GM19239 (cell line): ENCODE results near the gene LHX4.
A peak's percentile ranks its signal among the peaks of the same experiment; 100 is the strongest.

ENCODE experiments used
- DNase-seq: peaks from one replicate; pipeline ENCODE4 v3.0.0; 2011; ENCODE audit warnings: low spot score; ENCODE audit not compliant: insufficient read length
- FAIRE-seq: peaks from 2 replicates; lab custom pipeline; 2011; peaks lifted over from hg19 to GRCh38; lab: Jason Lieb, UNC

Gene LHX4

GRCh38 chr1:180268556-180269075, 38.6 kb downstream of the LHX4 start:
- no peak for DNase-seq
- FAIRE-seq = no peak

DNA sequence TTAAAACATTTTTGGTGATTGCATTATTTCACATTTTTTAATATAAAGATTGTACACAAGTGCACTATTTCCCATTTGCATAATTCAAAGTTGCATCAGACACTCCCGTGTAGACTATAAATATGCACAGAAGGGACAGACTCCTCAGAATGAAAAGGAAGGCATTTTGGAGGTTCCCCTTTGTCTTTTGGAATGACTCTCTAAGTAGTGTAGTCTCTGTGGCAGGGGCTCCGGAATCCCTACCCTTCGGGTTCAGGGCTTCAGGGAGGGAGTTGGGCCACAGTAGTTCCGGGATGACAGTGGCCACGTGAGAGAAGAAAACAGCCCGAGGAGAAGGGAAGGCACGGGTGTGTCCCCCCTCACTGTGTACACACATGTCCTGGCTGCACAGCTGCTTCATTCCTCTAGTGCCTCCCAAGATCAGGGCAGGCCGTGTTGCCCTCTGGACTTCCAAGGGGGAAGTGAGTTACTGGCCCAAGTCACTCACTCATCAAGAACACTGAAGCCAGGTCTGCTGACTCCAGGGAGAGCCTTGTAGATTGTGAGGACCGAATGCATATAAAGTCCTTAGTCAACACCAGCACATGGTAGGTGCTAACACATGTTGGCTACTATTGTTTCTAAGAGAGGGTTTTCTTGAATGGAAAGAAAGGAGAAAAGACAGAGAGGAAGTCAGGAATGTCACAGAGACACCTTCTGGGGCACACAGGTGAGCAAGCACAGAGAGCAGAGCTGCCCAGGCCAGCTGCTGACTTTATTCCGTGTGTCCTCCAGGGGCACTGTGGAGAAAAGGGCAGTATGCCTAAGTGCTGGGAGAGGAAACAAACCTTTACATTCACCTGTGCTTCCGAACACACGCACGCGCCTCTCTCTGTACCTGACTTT, 39.8 kb downstream of the LHX4 start:
- DNase-seq = no peak
- FAIRE-seq = no peak

GRCh38 chr1:180270530-180271271, 40.6 kb downstream of the LHX4 start:
- FAIRE-seq (no peak), DNase-seq (no peak)

DNA sequence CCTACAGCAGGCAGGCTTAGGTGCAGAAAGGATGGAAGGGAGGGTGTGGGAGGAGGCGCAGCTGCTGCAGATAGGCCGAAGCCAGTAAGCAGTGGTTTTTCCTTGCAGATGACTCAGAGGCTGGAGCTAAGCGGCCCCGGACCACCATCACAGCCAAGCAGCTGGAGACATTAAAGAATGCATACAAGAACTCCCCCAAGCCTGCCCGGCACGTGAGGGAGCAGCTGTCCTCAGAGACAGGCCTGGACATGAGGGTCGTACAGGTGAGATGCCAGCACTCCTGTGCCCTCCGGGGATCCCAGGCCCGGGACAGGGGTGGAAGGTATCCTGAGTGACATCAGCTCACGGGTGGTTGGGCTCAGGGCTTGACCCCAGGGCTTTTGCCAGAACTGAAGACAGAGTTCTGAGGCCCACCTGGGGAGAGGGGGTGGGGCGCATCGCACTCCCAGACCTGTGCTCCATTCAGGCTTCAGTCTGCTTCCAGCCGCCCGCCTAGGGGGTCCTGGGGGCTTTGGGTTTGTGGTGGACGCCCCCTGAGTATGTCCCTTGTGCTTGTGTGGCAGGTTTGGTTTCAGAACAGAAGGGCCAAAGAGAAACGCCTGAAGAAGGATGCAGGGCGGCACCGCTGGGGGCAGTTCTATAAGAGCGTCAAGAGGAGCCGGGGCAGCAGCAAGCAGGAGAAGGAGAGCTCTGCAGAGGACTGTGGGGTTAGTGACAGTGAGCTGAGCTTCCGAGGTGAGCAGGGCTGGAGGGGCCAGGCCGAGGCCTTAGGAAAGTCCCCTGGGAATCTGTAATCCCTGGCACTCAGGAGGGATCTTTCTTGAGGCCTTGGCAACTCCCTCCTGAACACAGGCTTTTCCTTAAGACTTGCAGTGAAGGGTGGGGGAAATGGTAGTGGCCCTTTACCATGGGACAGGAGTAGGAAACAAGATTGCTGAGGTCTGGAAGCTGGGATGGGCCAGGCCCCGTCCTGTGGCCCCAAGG, 41.5 kb downstream of the LHX4 start:
- no peak for DNase-seq
- no peak for FAIRE-seq

DNA sequence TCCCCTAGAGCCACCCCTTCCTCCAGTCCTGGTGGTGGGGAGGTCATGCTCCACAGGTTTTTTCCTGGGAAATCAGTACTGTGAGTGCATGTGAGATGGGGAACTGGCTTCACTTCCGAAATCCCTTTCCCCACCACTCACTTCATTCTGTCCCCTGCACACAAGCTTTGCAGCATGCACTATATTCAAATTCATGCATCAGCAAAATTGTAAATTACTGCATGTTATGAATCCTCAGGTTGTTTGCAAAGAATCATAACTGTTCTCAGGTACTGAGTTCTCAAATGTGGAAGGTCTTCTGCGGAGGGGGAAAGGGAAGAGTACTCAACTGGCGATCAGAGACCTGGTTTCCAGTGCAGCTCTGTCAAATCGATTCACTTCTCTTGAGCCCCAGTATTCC, 42.3 kb downstream of the LHX4 start:
- DNase-seq (no peak), FAIRE-seq (no peak)

DNA sequence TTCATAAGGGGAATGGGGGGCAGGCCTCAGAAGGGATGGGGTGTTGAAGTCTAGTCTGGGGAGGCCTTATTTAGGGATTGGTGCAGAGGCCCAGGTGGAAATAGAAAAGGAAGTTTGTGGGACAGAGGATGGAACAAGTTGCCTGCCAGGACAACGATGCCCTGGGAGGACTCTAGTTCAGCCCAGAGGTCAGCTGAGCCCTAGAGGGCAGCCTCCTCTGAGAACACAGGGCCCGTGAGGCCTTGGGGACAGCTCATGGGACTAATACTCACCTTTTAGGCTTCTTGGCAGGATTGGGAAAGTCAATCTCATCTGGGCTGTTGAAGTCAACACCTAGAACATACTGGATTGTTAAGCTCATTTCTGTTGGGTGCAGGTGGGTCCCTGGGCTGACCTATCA, 43.0 kb downstream of the LHX4 start:
- FAIRE-seq (no peak), DNase-seq (no peak)

GRCh38 chr1:180274221-180274620, 44.2 kb downstream of the LHX4 start:
- FAIRE-seq (no peak), DNase-seq (no peak)

GRCh38 chr1:180275726-180276125, 45.7 kb downstream of the LHX4 start:
- FAIRE-seq (no peak), DNase-seq (no peak)

- no peak for DNase-seq
- FAIRE-seq = no peak
Observed at GRCh38 chr1:180277476-180278193, 47.6 kb downstream of the LHX4 start.

DNA sequence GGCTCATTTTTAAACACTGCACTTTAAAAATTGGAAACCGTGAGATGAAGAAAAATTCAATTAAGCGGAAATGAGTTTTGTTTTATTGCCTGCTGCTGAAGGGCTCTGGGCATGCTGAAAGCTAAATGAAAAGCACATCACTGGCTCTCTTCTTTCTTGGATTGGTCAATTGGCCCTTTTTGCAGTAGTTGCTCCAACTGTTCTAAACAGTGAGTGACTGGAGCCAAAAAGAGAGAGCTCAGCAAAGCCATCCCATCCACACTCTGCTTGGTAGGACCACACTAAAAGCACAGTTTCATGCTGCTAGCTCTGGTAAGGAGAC, 48.1 kb downstream of the LHX4 start:
- DNase-seq = no peak
- FAIRE-seq = no peak

- DNase-seq = no peak
- no peak for FAIRE-seq
Observed at GRCh38 chr1:180278596-180279395, 48.7 kb downstream of the LHX4 start.

GRCh38 chr1:180279651-180280050, 49.6 kb downstream of the LHX4 start:
- DNase-seq = no peak
- FAIRE-seq = no peak

DNA sequence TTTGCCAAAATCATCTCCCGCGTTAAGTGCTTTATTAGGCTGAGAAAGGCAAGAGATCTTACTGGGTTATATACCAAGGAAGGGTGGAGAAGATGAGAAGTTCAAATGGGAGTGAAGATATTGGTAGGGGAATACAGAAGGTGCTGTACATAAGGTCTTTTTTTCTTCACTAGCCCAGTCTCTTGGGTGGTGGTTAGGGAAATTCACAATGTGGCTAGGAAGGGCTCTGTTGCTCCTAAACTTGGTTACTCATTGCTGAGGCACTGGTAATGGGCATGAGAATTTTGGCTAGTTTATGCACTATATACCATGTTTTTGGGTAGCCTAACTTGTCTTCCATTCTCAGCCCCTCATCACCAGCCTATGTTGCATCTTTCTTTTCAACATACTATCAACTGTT, 50.6 kb downstream of the LHX4 start:
- no peak for FAIRE-seq
- DNase-seq = no peak

GRCh38 chr1:180281490-180281889, 51.4 kb downstream of the LHX4 start:
- FAIRE-seq (no peak), DNase-seq (no peak)

GRCh38 chr1:180282401-180283044, 52.5 kb downstream of the LHX4 start:
- DNase-seq (no peak), FAIRE-seq (no peak)

GRCh38 chr1:180283098-180283497, 53.0 kb downstream of the LHX4 start:
- DNase-seq (no peak), FAIRE-seq (no peak)

GRCh38 chr1:180286417-180286816, 56.4 kb downstream of the LHX4 start:
- DNase-seq = no peak
- FAIRE-seq = peak; percentile 54

GRCh38 chr1:180287988-180288705, 58.1 kb downstream of the LHX4 start:
- DNase-seq (no peak), FAIRE-seq (no peak)
